HL-60 (cell line): Measurements from ENCODE around the gene TPP2.

ENCODE experiments used
- GABPA ChIP-seq: IDR thresholded peaks from 2 replicates; pipeline ENCODE4 v1.6.1; 2012; ENCODE audit warnings: low read depth
- POLR2AphosphoS5 ChIP-seq: IDR thresholded peaks from 2 replicates; pipeline ENCODE4 v1.6.1; 2012; ENCODE audit warnings: low read depth
- TF ChIP-seq, protein P1 (sequence below): IDR thresholded peaks from 2 replicates; pipeline ENCODE4 v1.6.1; 2012; ENCODE audit warnings: low read depth; ENCODE audit not compliant: insufficient replicate concordance
- TF ChIP-seq, protein P2 (sequence below): IDR thresholded peaks from one replicate; pipeline ENCODE4 v1.5.1; 2011; ENCODE audit warnings: low read length, control low read depth, inconsistent platforms; ENCODE audit not compliant: insufficient read depth

DNA sequence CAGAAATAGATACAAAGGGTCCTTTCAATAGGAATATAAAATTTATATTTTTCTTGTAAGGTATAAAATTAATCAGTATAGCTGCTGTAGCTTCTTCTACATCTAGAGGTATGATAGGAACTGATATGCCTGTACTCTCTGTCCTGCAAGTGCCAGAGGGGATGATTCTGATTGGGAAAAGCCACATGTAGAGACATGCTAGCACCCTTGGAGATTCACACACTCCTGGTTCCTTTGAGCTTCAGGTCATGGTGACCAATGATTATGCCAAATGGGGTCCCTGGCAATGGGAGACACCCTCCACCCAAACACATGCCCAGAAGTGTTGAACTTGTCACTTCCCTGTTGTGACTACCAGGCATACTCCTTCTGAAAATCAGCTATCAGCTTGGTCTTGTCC, 112.8 kb downstream of the TPP2 start:
- TF ChIP-seq, protein P1, sequence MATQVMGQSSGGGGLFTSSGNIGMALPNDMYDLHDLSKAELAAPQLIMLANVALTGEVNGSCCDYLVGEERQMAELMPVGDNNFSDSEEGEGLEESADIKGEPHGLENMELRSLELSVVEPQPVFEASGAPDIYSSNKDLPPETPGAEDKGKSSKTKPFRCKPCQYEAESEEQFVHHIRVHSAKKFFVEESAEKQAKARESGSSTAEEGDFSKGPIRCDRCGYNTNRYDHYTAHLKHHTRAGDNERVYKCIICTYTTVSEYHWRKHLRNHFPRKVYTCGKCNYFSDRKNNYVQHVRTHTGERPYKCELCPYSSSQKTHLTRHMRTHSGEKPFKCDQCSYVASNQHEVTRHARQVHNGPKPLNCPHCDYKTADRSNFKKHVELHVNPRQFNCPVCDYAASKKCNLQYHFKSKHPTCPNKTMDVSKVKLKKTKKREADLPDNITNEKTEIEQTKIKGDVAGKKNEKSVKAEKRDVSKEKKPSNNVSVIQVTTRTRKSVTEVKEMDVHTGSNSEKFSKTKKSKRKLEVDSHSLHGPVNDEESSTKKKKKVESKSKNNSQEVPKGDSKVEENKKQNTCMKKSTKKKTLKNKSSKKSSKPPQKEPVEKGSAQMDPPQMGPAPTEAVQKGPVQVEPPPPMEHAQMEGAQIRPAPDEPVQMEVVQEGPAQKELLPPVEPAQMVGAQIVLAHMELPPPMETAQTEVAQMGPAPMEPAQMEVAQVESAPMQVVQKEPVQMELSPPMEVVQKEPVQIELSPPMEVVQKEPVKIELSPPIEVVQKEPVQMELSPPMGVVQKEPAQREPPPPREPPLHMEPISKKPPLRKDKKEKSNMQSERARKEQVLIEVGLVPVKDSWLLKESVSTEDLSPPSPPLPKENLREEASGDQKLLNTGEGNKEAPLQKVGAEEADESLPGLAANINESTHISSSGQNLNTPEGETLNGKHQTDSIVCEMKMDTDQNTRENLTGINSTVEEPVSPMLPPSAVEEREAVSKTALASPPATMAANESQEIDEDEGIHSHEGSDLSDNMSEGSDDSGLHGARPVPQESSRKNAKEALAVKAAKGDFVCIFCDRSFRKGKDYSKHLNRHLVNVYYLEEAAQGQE = no peak
- TF ChIP-seq, protein P2, sequence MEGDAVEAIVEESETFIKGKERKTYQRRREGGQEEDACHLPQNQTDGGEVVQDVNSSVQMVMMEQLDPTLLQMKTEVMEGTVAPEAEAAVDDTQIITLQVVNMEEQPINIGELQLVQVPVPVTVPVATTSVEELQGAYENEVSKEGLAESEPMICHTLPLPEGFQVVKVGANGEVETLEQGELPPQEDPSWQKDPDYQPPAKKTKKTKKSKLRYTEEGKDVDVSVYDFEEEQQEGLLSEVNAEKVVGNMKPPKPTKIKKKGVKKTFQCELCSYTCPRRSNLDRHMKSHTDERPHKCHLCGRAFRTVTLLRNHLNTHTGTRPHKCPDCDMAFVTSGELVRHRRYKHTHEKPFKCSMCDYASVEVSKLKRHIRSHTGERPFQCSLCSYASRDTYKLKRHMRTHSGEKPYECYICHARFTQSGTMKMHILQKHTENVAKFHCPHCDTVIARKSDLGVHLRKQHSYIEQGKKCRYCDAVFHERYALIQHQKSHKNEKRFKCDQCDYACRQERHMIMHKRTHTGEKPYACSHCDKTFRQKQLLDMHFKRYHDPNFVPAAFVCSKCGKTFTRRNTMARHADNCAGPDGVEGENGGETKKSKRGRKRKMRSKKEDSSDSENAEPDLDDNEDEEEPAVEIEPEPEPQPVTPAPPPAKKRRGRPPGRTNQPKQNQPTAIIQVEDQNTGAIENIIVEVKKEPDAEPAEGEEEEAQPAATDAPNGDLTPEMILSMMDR = no peak
- TF ChIP-seq POLR2AphosphoS5 (no peak), GABPA (no peak)
